OCI-LY1 (cell line): Measurements from ENCODE around the gene CD164.

Experiments
- CTCF ChIP-seq: fragments of 200-600 bp; sonication (generic), shearing (Covaris generic); IDR thresholded peaks from 2 replicates; pipeline ENCODE4 v1.5.1; 2017; ENCODE audit warnings: mild to moderate bottlenecking, antibody characterized with exemption, low read length, moderate library complexity, mixed read lengths
- EZH2 ChIP-seq: fragments of 200-600 bp; sonication (generic), shearing (Covaris generic); IDR thresholded peaks from 2 replicates; pipeline ENCODE4 v1.8.0; 2017; ENCODE audit warnings: borderline replicate concordance, mixed run types, mild to moderate bottlenecking, antibody characterized with exemption, low read length, moderate library complexity, mixed read lengths

- no peak for TF ChIP-seq EZH2
- TF ChIP-seq CTCF, result no peak
Measured at GRCh38 chr6:109424946-109425345, 42.7 kb upstream of the CD164 start.
